ENCODE measurements around the gene GRAMD4.

Gene GRAMD4

GRCh38 chr22:46708766-46709330, 88.7 kb downstream of the GRAMD4 start:
- DNase-seq (ENCODE audit: low read depth): no peak
- no peak overlapping the region for H3K4me3 ChIP-seq (ENCODE audit: low read depth, low read length)
- TF ChIP-seq, protein P1, sequence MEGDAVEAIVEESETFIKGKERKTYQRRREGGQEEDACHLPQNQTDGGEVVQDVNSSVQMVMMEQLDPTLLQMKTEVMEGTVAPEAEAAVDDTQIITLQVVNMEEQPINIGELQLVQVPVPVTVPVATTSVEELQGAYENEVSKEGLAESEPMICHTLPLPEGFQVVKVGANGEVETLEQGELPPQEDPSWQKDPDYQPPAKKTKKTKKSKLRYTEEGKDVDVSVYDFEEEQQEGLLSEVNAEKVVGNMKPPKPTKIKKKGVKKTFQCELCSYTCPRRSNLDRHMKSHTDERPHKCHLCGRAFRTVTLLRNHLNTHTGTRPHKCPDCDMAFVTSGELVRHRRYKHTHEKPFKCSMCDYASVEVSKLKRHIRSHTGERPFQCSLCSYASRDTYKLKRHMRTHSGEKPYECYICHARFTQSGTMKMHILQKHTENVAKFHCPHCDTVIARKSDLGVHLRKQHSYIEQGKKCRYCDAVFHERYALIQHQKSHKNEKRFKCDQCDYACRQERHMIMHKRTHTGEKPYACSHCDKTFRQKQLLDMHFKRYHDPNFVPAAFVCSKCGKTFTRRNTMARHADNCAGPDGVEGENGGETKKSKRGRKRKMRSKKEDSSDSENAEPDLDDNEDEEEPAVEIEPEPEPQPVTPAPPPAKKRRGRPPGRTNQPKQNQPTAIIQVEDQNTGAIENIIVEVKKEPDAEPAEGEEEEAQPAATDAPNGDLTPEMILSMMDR (IDR thresholded peaks at IDR 0.05; ENCODE audit: low read depth, low read length, missing control alignments): no peak

DNA sequence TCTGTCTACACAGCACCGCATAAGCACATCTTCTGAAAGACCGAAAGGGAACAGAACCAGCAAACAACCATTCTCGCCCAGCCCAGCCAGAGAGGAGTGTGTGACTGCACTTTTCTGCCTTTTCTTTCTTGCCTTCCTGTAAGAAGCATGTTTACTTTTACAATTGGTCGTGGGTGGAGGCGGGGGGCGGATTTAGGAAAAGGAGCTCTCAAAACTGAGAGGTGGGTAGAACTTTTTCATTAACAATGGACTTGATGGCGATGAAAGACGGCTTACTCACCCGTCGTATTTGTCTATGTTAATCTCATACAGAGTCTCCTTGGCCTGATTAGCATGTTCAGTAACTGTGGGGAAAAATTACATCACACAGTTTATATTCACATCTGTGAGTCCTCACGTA, 90.6 kb downstream of the GRAMD4 start:
- H3K4me3 ChIP-seq (ENCODE audit: low read depth, low read length): no peak overlapping the region
- TF ChIP-seq, protein P1 (IDR thresholded peaks at IDR 0.05; ENCODE audit: low read depth, low read length, missing control alignments): no peak
- DNase-seq (ENCODE audit: low read depth): no peak

DNA sequence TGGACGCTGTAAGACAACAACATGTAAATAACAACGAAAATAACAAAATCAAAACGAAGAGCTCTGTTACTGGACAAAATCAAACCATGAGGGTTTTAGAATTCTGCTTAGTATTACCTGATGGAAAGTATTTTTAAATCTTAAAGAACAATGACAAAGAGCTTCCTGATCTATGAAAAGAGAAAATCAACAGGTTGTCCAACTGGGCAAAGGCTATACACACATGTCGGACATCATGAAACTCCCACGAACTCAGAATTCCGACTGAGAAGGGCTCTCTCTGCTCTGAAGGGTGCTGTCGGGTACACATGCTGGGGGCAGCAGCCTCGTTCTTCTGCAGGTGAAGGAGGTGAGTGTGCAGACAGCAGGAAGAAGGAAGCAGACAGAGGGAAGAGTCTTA, 92.1 kb downstream of the GRAMD4 start:
- TF ChIP-seq, protein P1 (IDR thresholded peaks at IDR 0.05; ENCODE audit: low read depth, low read length, missing control alignments): no peak
- DNase-seq (ENCODE audit: low read depth): no peak
- H3K4me3 ChIP-seq (ENCODE audit: low read depth, low read length): no peak overlapping the region

GRCh38 chr22:46714550-46714949, 94.4 kb downstream of the GRAMD4 start:
- no peak overlapping the region for H3K4me3 ChIP-seq (ENCODE audit: low read depth, low read length)
- TF ChIP-seq, protein P1 (IDR thresholded peaks at IDR 0.05; ENCODE audit: low read depth, low read length, missing control alignments): no peak
- DNase-seq (ENCODE audit: low read depth): no peak

DNA sequence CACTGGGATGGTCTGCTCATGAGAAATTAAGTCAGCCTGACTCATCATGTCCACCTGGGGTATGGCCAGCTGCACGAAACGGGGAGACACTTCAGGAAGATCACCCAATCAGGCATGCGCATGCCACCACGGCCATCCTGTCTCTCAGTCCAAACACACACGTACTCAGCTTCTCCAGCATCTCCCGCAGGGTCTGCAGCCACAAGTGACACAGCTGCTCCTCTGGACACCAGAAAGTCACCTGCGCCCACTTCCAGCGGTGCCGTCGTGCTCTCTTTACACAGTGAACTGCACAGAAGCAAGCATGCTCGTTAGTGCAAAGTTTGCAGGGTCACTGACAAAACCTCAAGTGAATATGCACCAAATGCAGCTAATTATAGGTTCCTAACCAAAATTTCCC, 99.7 kb downstream of the GRAMD4 start:
- no peak for DNase-seq (ENCODE audit: low read depth)
- TF ChIP-seq, protein P1 (IDR thresholded peaks at IDR 0.05; ENCODE audit: low read depth, low read length, missing control alignments): no peak
- H3K4me3 ChIP-seq (ENCODE audit: low read depth, low read length): no peak overlapping the region

DNA sequence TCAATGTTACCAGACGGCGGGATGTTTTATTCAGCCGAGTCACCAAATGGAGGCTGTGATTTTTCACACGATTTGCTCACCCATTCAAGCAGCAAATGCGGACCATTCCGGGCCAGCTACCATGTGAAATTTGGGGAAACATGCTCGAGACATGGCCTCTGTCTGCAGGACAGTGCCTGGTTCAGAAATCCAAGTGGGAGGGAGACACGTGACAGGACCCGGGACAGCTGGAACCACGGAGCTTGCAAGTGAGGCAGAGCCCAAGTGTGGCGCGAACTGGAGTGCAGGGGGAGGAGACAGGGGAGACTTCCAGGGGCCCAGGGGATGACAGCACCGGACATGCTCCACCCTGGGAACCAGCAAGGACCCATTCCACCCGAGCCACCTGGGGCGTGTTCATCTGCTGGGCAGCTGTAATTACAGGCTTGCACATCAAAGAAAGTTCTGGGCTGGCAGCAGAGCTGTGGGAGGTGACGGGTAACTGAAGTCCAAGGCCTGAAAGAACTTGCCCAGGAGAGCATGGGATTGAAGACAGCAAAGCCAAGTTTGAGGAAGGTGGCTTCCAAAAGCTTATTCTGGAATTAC, 101.4 kb downstream of the GRAMD4 start:
- no peak for DNase-seq (ENCODE audit: low read depth)
- no peak overlapping the region for H3K4me3 ChIP-seq (ENCODE audit: low read depth, low read length)
- TF ChIP-seq, protein P1 (IDR thresholded peaks at IDR 0.05; ENCODE audit: low read depth, low read length, missing control alignments): no peak

GRCh38 chr22:46723882-46724281, 103.7 kb downstream of the GRAMD4 start:
- no peak for DNase-seq (ENCODE audit: low read depth)
- TF ChIP-seq, protein P1 (IDR thresholded peaks at IDR 0.05; ENCODE audit: low read depth, low read length, missing control alignments): no peak
- H3K4me3 ChIP-seq (ENCODE audit: low read depth, low read length): no peak overlapping the region

Measured in GM12864 (cell line).